Endothelial cell (in vitro differentiated cells): ENCODE measurements around the gene GPR15LG. TPM values are rescaled to one million over a fixed set of nuclear protein-coding genes. Genes with fewer than 3 reads are reported as not detected.
"Not testable (repeated sequence)": the region's sequence is repeated elsewhere in the genome, so short reads cannot be mapped to it uniquely, and the experiment has no call there.

Experiments used
- DNase-seq: peaks from one replicate; pipeline ENCODE4 v3.0.0; 2021; ENCODE audit warnings: low spot score
- H3K27ac Mint-ChIP-seq: one replicate; pipeline ENCODE4 v1.8.0; 2021; ENCODE audit warnings: mixed read lengths, inconsistent platforms; ENCODE audit not compliant: unreplicated experiment
- H3K27me3 Mint-ChIP-seq: one replicate; pipeline ENCODE4 v1.8.0; 2021; ENCODE audit warnings: mild to moderate bottlenecking, moderate library complexity, mixed read lengths, inconsistent platforms; ENCODE audit not compliant: unreplicated experiment
- H3K36me3 Mint-ChIP-seq: one replicate; pipeline ENCODE4 v1.8.0; 2021; ENCODE audit warnings: mild to moderate bottlenecking, low read depth, mixed read lengths, inconsistent platforms; ENCODE audit not compliant: unreplicated experiment
- H3K4me1 Mint-ChIP-seq: one replicate; pipeline ENCODE4 v1.8.0; 2021; ENCODE audit warnings: mild to moderate bottlenecking, mixed read lengths, inconsistent platforms; ENCODE audit not compliant: unreplicated experiment
- H3K4me3 Mint-ChIP-seq: one replicate; pipeline ENCODE4 v1.8.0; 2021; ENCODE audit warnings: mild to moderate bottlenecking, mixed read lengths, inconsistent platforms; ENCODE audit not compliant: unreplicated experiment
- H3K9me3 Mint-ChIP-seq: one replicate; pipeline ENCODE4 v1.8.0; 2021; ENCODE audit warnings: mixed read lengths, inconsistent platforms; ENCODE audit not compliant: unreplicated experiment
- total RNA-seq: library from RNA; stranded (reverse); fragmentation: NEBNext Ultra II Directional; extraction: Animal tissue kit (Norgen Biotek cat#: 25700); gene quantifications from one replicate; pipeline ENCODE4 v1.2.1, GENCODE V29; 2021; ENCODE audit not compliant: unreplicated experiment
- TF ChIP-seq, protein P1 (sequence below): fragments of 200-600 bp; sonication (generic); IDR thresholded peaks from one replicate; pipeline ENCODE4 v1.5.0; 2021; ENCODE audit warnings: antibody characterized with exemption; ENCODE audit not compliant: unreplicated experiment

The GPR15LG gene
- total RNA-seq, 1 donor from 2014 or later, result not detected

DNA sequence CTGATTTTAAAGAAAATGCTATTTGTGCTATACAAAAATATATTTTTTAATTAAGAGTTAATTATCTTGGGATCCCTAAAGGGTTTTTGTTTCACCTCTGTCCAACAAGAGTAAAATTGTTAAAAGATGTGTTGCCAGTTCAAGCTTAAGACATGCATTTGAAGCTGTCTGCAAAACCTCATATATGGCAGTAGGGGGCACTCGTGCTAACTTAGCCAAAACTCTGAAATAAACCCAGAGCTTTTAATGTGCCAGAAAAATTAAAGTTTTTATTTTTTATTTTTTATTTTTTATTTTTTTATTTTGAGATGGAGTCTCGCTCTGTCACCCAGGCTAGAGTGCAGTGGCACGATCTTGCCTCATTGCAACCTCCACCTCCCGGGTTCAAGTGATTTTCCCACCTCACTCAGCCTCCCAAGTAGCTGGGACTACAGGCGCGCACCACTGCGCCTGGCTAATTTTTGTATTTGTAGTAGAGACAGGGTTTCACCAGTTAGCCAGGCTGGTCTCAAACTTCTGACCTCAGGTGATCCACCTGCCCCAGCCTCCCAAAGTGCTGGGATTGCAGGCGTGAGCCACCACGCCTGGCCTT, 25.5 kb upstream of the GPR15LG start:
- peaks cover 15% of the 10 kb centered on the region for H3K36me3 Mint-ChIP-seq
- not testable (repeated sequence) for H3K4me3 Mint-ChIP-seq, H3K4me1 Mint-ChIP-seq, H3K27me3 Mint-ChIP-seq, DNase-seq, H3K27ac Mint-ChIP-seq, H3K9me3 Mint-ChIP-seq
- TF ChIP-seq, protein P1, sequence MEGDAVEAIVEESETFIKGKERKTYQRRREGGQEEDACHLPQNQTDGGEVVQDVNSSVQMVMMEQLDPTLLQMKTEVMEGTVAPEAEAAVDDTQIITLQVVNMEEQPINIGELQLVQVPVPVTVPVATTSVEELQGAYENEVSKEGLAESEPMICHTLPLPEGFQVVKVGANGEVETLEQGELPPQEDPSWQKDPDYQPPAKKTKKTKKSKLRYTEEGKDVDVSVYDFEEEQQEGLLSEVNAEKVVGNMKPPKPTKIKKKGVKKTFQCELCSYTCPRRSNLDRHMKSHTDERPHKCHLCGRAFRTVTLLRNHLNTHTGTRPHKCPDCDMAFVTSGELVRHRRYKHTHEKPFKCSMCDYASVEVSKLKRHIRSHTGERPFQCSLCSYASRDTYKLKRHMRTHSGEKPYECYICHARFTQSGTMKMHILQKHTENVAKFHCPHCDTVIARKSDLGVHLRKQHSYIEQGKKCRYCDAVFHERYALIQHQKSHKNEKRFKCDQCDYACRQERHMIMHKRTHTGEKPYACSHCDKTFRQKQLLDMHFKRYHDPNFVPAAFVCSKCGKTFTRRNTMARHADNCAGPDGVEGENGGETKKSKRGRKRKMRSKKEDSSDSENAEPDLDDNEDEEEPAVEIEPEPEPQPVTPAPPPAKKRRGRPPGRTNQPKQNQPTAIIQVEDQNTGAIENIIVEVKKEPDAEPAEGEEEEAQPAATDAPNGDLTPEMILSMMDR, result peak; percentile 75

DNA sequence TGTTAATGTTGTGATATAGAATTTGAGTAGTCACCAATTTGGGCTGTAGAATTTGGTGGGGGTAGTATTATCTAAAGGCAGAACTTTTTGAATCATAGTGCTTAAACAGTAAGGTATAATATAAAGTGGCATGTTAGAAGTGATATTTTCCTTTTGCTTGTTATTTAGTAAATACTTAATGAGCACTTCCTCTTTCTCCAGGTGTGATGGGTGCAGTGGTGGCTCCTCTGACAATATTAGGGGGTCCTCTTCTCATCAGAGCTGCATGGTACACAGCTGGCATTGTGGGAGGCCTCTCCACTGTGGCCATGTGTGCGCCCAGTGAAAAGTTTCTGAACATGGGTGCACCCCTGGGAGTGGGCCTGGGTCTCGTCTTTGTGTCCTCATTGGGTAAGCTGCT, 23.7 kb upstream of the GPR15LG start:
- Mint-ChIP-seq H3K9me3 (no peaks in the 10 kb centered on the region), H3K27me3 (no peaks in the 10 kb centered on the region), H3K4me1 (no peaks in the 10 kb centered on the region), H3K36me3 (peaks cover 6% of the 10 kb centered on the region), H3K4me3 (no peak overlapping the region), H3K27ac (no peak overlapping the region)
- TF ChIP-seq, protein P1, result no peak
- DNase-seq, result no peak

DNA sequence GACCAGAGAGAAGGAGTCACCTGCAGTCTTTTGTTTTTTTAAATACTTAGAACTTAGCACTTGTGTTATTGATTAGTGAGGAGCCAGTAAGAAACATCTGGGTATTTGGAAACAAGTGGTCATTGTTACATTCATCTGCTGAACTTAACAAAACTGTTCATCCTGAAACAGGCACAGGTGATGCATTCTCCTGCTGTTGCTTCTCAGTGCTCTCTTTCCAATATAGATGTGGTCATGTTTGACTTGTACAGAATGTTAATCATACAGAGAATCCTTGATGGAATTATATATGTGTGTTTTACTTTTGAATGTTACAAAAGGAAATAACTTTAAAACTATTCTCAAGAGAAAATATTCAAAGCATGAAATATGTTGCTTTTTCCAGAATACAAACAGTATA, 20.8 kb upstream of the GPR15LG start:
- H3K4me1 Mint-ChIP-seq, result no peaks in the 10 kb centered on the region
- H3K36me3 Mint-ChIP-seq, result peaks cover 2% of the 10 kb centered on the region
- no peaks in the 10 kb centered on the region for H3K27me3 Mint-ChIP-seq
- TF ChIP-seq, protein P1, result no peak
- H3K27ac Mint-ChIP-seq, result no peak overlapping the region
- DNase-seq, result no peak
- H3K9me3 Mint-ChIP-seq, result no peaks in the 10 kb centered on the region
- H3K4me3 Mint-ChIP-seq, result no peak overlapping the region

DNA sequence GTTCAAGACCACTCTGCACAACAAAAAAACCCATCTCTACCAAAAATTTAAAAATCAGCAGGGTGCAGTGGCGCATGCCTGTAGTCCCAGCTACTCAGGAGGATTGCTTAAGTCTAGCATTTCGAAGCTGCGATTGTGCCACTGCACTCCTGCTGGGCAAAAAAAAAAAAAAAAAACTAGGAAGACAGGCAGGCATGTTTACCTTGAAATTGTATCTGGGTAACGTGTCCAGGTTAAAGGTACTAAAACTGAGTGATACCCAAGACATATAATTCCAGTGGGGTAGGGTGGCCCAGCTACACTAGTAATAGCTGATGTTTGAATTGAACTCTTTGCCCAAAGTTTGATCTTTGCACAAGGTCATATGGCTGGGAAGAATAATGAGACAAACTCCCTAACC, 18.1 kb upstream of the GPR15LG start:
- Mint-ChIP-seq H3K27me3 (peaks cover 2% of the 10 kb centered on the region), H3K36me3 (no peaks in the 10 kb centered on the region), H3K4me1 (no peaks in the 10 kb centered on the region), H3K9me3 (no peaks in the 10 kb centered on the region), H3K27ac (no peak overlapping the region), H3K4me3 (no peak overlapping the region)
- TF ChIP-seq, protein P1, result no peak
- DNase-seq, result no peak

DNA sequence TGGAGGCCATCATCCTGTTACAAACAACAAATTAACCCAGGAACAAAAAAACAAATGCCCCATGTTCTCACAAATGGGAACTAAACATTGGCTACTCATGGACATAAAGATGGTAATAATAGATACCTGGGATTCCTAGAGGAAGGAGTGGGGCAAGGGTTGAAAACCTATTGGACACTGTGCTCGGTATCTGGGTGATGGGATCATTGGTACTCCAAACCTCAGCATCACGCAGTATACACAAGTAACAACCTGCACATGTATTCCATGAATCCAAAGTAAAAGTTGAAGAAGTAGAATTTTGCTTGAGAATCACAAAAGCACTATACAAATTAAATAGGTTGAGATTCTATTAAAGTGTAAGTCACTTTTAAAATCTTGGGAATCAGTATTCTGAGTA, 17.6 kb upstream of the GPR15LG start:
- Mint-ChIP-seq H3K4me3 (no peak overlapping the region), H3K36me3 (no peaks in the 10 kb centered on the region), H3K27ac (no peak overlapping the region), H3K27me3 (peaks cover 2% of the 10 kb centered on the region), H3K4me1 (no peaks in the 10 kb centered on the region), H3K9me3 (no peaks in the 10 kb centered on the region)
- TF ChIP-seq, protein P1, result no peak
- DNase-seq, result no peak
